Stimulated activated CD4-positive, alpha-beta T cell treated with anti-CD3 and anti-CD28 coated beads, Interleukin-12 subunit alpha, Interleukin-12 subunit beta, amount 100 ng/mL, for 4 hours (primary cell): ENCODE data around the gene FMO3.

Source experiments
- DNase-seq: peaks from one replicate; pipeline ENCODE4 v3.0.0-alpha.2; 2020

Gene FMO3

DNA sequence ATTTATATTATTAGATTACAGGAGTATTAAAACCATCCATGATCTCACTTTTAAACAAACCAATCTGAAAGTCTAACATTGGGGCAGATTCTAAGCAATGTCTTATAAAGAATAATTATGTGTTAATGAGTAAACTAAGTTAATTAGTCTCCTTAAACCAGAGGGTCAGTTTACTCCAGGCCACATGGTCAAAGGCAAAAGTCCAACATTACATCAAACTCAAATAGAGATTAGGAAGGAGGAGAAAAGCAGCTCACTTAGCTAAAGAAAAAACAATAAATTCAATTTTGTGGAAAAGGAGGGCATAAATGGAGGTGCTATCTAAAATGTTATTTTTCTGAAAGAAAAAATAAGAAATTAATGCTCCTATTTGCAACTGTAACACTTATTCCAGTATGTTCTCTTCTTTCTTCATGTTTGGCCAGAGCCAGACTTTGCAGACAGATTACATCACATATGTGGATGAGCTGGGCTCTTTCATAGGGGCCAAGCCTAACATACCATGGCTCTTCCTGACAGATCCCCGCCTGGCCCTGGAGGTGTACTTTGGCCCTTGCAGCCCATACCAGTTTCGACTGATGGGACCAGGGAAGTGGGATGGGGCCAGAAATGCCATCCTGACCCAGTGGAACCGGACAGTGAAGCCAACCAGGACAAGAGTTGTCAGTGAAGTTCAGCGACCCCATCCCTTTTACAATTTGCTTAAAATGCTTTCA, 70.1 kb downstream of the FMO3 start:
- no peak for DNase-seq

DNA sequence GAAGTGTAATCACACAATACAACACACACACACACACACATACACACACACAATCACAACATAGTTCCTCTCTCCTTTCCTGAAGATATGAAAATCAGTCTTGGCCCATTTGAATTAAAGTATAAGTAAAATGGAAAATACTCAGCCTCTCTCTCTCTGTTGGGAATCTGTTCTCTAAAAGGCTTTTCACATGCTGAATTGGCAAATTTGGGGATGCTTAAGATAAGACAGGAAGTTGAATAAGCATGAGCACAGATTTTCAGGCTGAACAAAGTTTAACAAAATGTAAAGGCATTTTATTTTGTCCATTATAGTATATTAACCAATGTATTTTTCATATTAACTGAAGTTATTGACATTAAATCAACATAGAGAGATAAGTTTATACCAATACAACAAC, 70.7 kb downstream of the FMO3 start:
- no peak for DNase-seq

DNA sequence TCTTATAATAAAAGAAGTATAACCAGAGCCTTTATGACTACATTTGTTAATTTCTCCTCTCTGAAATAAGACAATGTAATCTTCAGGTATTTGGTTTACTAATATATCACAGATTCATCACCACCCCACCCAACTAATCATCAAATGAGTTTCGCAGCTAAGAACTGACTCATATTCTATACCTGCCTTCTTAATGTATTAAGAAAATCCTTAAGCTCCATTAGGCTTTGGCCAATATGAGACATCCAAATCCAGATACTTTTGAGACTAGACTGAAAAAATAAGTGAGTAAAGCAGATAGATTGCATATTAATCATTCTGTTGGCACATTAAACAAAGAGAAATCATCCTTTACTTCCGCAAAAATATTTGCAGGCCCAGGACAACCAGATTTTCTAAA, 75.7 kb downstream of the FMO3 start:
- DNase-seq: no peak
